Measurements from ENCODE around the gene TTC33. TPM values are rescaled to one million over a fixed set of nuclear protein-coding genes. Genes with fewer than 3 reads are reported as not detected.
A peak's percentile ranks its signal among the peaks of the same experiment; 100 is the strongest.

The TTC33 gene, protein sequence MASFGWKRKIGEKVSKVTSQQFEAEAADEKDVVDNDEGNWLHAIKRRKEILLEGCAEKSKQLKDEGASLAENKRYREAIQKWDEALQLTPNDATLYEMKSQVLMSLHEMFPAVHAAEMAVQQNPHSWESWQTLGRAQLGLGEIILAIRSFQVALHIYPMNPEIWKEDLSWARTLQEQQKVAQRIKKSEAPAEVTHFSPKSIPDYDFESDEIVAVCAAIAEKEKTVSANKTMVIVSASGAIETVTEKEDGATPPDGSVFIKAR
- total RNA-seq: 10 to 100 TPM in 6 of 7 donors, 1 to 10 TPM in 1; 9.3 to 17.9 (median 16.2) TPM
- 1 to 10 TPM; 4.3 to 6.3 (median 6.0) TPM for polyA plus RNA-seq
- long read RNA-seq, donor 1, partial matches to known transcripts: 5 of 8 reads
- long read RNA-seq, donor 1, other reads (novel, unspliced or antisense): 0 of 8 reads
- long read RNA-seq, donor 2, partial matches to known transcripts: 0 of 2 reads
- long read RNA-seq, donor 2, other reads (novel, unspliced or antisense): 0 of 2 reads

DNA sequence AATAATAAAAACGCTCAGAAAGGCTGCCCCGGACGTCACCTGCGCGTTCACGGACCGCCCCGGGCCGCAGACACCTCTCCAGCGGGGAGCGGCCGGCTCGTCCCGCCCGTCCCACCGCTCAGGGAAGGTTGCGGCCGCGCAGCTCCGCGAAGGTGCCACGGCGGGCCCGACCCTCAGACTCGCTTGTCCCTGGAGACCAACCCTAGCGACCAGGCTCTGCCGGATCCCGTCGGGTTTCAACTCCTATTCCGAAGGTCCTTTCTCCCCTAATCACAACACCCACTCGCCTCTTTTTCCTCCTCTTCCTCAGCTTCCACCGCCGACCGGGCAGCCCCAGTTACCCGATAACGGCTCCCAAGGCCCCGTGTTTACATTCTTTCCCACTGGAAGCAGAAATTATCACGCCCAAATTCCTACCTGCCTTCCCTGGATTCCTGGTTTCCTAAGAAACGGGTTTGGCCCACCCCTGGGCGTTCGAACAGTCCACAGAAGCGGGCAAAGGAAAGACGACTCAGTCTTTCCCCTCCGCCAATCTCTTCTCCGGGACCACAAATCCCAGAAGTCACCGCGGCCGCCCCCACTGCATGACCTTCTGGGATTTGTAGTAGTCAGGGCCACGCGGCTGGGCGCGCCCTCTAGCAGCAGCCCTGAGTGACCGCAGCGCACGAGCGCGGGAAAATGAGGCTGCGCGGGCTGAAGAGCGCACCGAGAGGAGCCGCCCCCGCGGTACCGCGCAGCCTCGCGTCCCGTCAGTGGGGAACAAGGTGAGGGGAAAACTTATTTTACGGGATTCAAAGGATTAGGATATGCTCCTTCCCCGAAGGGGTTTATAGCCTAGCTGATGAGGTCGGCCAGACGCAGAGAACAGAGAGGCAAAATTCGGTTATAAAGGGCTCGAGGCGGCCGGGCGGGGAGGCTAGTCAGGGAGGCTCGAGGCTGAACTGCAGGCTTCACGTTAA is at the start of gene TTC33:
Gene TTC33 (minus strand): TSS at position 555 of the 959 bp plus-strand sequence. CDS start 8,943 bp downstream, outside the sequence.
- Histone ChIP-seq H3K9me3 (no peaks in the 10 kb centered on the region), H3K36me3 (peaks cover 0 to 16% (median 0%) of the 10 kb centered on the region in 6 donors), H3K27ac (peak within 1 kb of the TSS; percentile 86 to 94 (median 90)), H3K4me1 (peaks cover 10 to 40% (median 21%) of the 10 kb centered on the region in 6 donors), H3K27me3 (replicated peaks in 1 of 7) (no peaks in the 10 kb centered on the region), H3K4me3 (peak within 1 kb of the TSS; percentile 78 to 95 (median 86))
- DNase-seq: peak; percentile 99
- WGBS, 5 donors: 6 to 9% (median 8%) methylated on average over 75 to 80 of the region's 80 CpGs
- intact Hi-C loops (cut with DNase I; ENCODE audit: low total_unique reads): loop anchor here (10.0 kb wide), 1 partner anchor 119 kb away; no protein-coding TSS in a partner anchor
- TF ChIP-seq CTCF (IDR thresholded peaks at IDR 0.05 in 8 of 11, conservative IDR thresholded peaks at IDR 0.05 in 3 of 11) (peak in 10 of 11 experiments; percentile 24 to 78 (median 70)), POLR2A (IDR thresholded peaks at IDR 0.05) (no peak), POLR2AphosphoS5 (IDR thresholded peaks at IDR 0.05) (peak; percentile 86 to 93 (median 92))

GRCh38 chr5:40801771-40802562 is 46.2 kb upstream of the TTC33 start:
- intact Hi-C loops (cut with DNase I; ENCODE audit: low total_unique reads): no loop called here
- no peak overlapping the region for H3K27ac ChIP-seq
- H3K36me3 ChIP-seq: no peaks in the 10 kb centered on the region
- H3K4me3 ChIP-seq: no peak overlapping the region
- TF ChIP-seq CTCF (IDR thresholded peaks at IDR 0.05 in 8 of 11, conservative IDR thresholded peaks at IDR 0.05 in 3 of 11): no peak
- no peak for TF ChIP-seq POLR2A (IDR thresholded peaks at IDR 0.05)
- no peak for TF ChIP-seq POLR2AphosphoS5 (IDR thresholded peaks at IDR 0.05)
- no peak for DNase-seq
- 81 to 92% (median 84%) methylated on average over 8 of the region's 8 CpGs for WGBS, 5 donors
- no peaks in the 10 kb centered on the region for H3K9me3 ChIP-seq
- H3K27me3 ChIP-seq (replicated peaks in 1 of 7): no peaks in the 10 kb centered on the region
- H3K4me1 ChIP-seq: peaks cover 0 to 18% (median 12%) of the 10 kb centered on the region in 6 donors

DNA sequence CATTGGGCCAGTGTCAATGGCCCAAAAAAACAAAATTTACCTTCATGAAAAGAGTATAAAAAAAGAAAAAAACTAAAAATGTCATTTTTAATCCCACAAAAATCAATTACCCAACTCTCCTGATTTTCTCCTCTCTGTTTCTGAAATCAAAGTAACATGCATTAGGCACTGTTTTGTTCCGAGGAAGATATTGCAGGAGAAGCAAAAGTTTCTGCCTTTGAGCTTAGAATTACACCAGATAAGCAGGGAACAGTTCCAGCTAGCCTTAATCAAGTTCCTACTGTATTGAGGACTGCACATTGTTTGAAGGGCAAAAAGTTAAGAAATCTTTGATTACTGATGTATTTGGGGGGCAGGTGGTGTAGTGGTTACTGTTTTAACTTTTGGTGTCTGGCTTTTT is 43.5 kb upstream of the TTC33 start:
- intact Hi-C loops (cut with DNase I; ENCODE audit: low total_unique reads): no loop called here
- Histone ChIP-seq H3K9me3 (no peaks in the 10 kb centered on the region), H3K27me3 (replicated peaks in 1 of 7) (no peaks in the 10 kb centered on the region), H3K4me1 (peaks cover 6 to 45% (median 29%) of the 10 kb centered on the region in 6 donors), H3K36me3 (peaks cover 0 to 12% (median 0%) of the 10 kb centered on the region in 6 donors), H3K27ac (peak overlapping the region in 2 of 8 donors; percentile 96 to 98), H3K4me3 (peak overlapping the region in 2 of 8 donors; percentile 88 to 98)
- TF ChIP-seq CTCF (IDR thresholded peaks at IDR 0.05 in 8 of 11, conservative IDR thresholded peaks at IDR 0.05 in 3 of 11) (no peak), POLR2A (IDR thresholded peaks at IDR 0.05) (no peak), POLR2AphosphoS5 (IDR thresholded peaks at IDR 0.05) (no peak)
- 0 to 50% (median 2%) methylated on average over 1 of the region's 1 CpG for WGBS, 5 donors
- no peak for DNase-seq

All from spleen (tissue), 13 donors.